Sigmoid colon (tissue), 4 donors: Measurements from ENCODE around the gene ASB18.

Experiments used
- CTCF ChIP-seq, 4 experiments: fragments of 450-650 bp in 3 of 4; fragments of 200-600 bp in 1 of 4; IDR thresholded peaks; one replicate each; pipeline ENCODE4 v1.5.1; 2016 to 2019; ENCODE audit warnings: antibody characterized with exemption in 4 of 4, mild to moderate bottlenecking in 3 of 4, moderate library complexity in 2 of 4
- EP300 ChIP-seq, 4 donors: sonication (generic); formaldehyde crosslinking; IDR thresholded peaks; one replicate each; pipeline ENCODE4 v1.6.1; 2017; ENCODE audit warnings: antibody characterized with exemption in 4 of 4
- POLR2A ChIP-seq, 2 donors: fragments of 450-650 bp; IDR thresholded peaks; one replicate each; pipeline ENCODE4 v1.6.1; 2016; ENCODE audit warnings: antibody characterized with exemption in 2 of 2, mild to moderate bottlenecking in 2 of 2, moderate library complexity in 2 of 2
- POLR2AphosphoS5 ChIP-seq, 4 donors: sonication (generic); formaldehyde crosslinking; IDR thresholded peaks; one replicate each; pipeline ENCODE4 v1.6.1; 2017; ENCODE audit warnings: antibody characterized with exemption in 4 of 4

GRCh38 chr2:236208019-236208926 lies 55.9 kb downstream of the ASB18 start:
- TF ChIP-seq CTCF (IDR thresholded peaks at IDR 0.05) (no peak), EP300 (IDR thresholded peaks at IDR 0.05) (no peak), POLR2A (IDR thresholded peaks at IDR 0.05) (no peak), POLR2AphosphoS5 (IDR thresholded peaks at IDR 0.05) (no peak)
